IgD-negative memory B cell (primary cell): ENCODE measurements around the gene SOSTDC1. TPM values are rescaled to one million over a fixed set of nuclear protein-coding genes. Genes with fewer than 3 reads are reported as not detected.

Experiments
- H3K27ac Mint-ChIP-seq, 3 donors: one replicate each; pipeline ENCODE4 v1.8.0; 2020 to 2022; ENCODE audit warnings: mild to moderate bottlenecking in 3 of 3, mixed read lengths in 3 of 3, moderate library complexity in 1 of 3
- H3K27me3 Mint-ChIP-seq: one replicate; pipeline ENCODE4 v1.8.0; 2021; ENCODE audit warnings: mixed read lengths
- H3K36me3 Mint-ChIP-seq: one replicate; pipeline ENCODE4 v1.8.0; 2020; ENCODE audit warnings: mild to moderate bottlenecking, mixed read lengths
- H3K4me1 Mint-ChIP-seq, 3 donors: one replicate each; pipeline ENCODE4 v1.8.0; 2020 to 2022; ENCODE audit warnings: mixed read lengths in 3 of 3, mild to moderate bottlenecking in 1 of 3
- H3K4me3 Mint-ChIP-seq, 4 donors: one replicate each; pipeline ENCODE4 v1.8.0; 2020 to 2022; ENCODE audit warnings: mild to moderate bottlenecking in 4 of 4, mixed read lengths in 4 of 4, moderate library complexity in 3 of 4
- H3K9me3 Mint-ChIP-seq, 3 donors: one replicate each; pipeline ENCODE4 v1.8.0; 2020 to 2021; ENCODE audit warnings: mixed read lengths in 3 of 3, mild to moderate bottlenecking in 1 of 3
- polyA plus RNA-seq: library from polyadenylated mRNA; unstranded; fragments of 300-500 nt; fragmentation: Illumina TruSeq; gene quantifications from one replicate; pipeline ENCODE4 v1.2.3, GENCODE V29; 2021

Gene SOSTDC1
- polyA plus RNA-seq, 1 donor from 2014 or later: not detected

GRCh38 chr7:16436306-16436705 is 29.2 kb downstream of the SOSTDC1 start:
- H3K27me3 Mint-ChIP-seq: no peaks in the 10 kb centered on the region
- no peaks in the 10 kb centered on the region for H3K36me3 Mint-ChIP-seq
- peaks cover 0 to 4% (median 3%) of the 10 kb centered on the region in 3 donors for H3K4me1 Mint-ChIP-seq
- H3K27ac Mint-ChIP-seq: no peak overlapping the region
- peaks cover 0 to 2% (median 0%) of the 10 kb centered on the region in 3 donors for H3K9me3 Mint-ChIP-seq
- H3K4me3 Mint-ChIP-seq: no peak overlapping the region

DNA sequence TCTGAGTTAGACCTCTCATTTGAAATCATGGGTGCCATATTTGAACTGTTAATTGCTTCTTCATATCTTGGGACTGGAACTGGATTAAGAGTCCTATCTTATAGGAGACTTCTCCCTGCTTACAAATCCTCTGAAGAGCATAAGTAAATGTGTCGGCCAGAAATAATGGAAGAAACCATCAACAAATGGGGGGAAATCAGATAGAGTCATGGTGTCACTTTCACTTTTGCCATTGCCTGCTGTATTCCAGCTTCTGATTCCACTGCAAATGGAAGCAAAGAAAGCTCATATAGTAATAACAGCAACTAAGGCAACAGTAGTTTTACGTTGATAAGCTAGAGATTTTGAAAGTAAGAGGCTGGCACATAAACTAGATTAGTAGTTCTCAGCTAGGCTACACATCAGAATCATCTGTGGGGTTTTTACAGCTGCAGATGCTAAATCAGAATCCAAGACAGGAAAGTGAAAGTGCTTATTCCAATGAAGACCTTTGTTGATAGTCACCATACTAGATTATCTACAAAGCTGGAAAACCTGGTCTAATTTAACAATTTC is 31.9 kb downstream of the SOSTDC1 start:
- H3K4me3 Mint-ChIP-seq: no peak overlapping the region
- H3K4me1 Mint-ChIP-seq: peaks cover 0 to 4% (median 3%) of the 10 kb centered on the region in 3 donors
- H3K9me3 Mint-ChIP-seq: peaks cover 0 to 2% (median 0%) of the 10 kb centered on the region in 3 donors
- no peaks in the 10 kb centered on the region for H3K36me3 Mint-ChIP-seq
- no peaks in the 10 kb centered on the region for H3K27me3 Mint-ChIP-seq
- no peak overlapping the region for H3K27ac Mint-ChIP-seq

DNA sequence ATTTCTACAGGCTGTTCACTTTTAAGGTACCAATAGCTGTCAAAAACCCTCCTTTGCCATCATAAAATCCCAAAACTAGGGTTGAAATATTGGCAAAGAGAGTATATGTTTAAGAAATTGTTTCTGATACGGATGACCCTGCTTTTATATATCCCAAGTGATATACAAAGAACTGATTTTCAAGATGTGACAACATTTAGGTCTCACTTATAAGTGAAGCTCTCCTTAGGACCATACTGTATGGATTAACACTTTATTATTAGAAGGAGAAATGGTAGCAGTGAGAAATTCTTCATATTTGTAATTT is 33.2 kb downstream of the SOSTDC1 start:
- H3K27ac Mint-ChIP-seq: no peak overlapping the region
- H3K36me3 Mint-ChIP-seq: no peaks in the 10 kb centered on the region
- H3K27me3 Mint-ChIP-seq: no peaks in the 10 kb centered on the region
- peaks cover 0 to 4% (median 3%) of the 10 kb centered on the region in 3 donors for H3K4me1 Mint-ChIP-seq
- no peak overlapping the region for H3K4me3 Mint-ChIP-seq
- no peaks in the 10 kb centered on the region for H3K9me3 Mint-ChIP-seq

GRCh38 chr7:16431646-16432424 is 33.7 kb downstream of the SOSTDC1 start:
- Mint-ChIP-seq H3K27me3 (no peaks in the 10 kb centered on the region), H3K4me1 (peaks cover 0 to 4% (median 3%) of the 10 kb centered on the region in 3 donors), H3K36me3 (no peaks in the 10 kb centered on the region), H3K9me3 (no peaks in the 10 kb centered on the region), H3K27ac (peak overlapping the region in 1 of 3 donors; percentile 57), H3K4me3 (no peak overlapping the region)

GRCh38 chr7:16430133-16430532 is 35.4 kb downstream of the SOSTDC1 start:
- Mint-ChIP-seq H3K4me1 (peaks cover 0 to 4% (median 3%) of the 10 kb centered on the region in 3 donors), H3K4me3 (no peak overlapping the region), H3K9me3 (no peaks in the 10 kb centered on the region), H3K27ac (no peak overlapping the region), H3K36me3 (no peaks in the 10 kb centered on the region), H3K27me3 (no peaks in the 10 kb centered on the region)

DNA sequence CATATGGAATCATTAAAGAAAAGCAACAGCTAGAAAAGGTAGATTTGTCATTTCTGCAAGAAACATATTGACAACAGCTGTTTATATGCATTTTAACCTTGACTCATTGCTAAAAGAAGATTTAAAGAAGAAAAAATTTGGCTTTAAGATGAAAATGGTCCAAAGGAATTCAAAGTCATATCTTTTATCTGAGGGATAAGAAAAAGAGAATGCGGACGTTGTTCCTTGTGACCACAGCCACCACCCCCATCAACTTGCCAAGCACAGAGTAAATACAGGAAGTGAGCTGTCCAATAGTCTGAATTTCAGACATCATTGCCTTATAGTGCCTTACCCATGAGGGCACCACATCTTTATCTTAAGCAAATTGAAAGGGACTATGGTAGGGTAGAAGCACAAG is 36.9 kb downstream of the SOSTDC1 start:
- H3K4me3 Mint-ChIP-seq: no peak overlapping the region
- peaks cover 0 to 3% (median 3%) of the 10 kb centered on the region in 3 donors for H3K4me1 Mint-ChIP-seq
- no peak overlapping the region for H3K27ac Mint-ChIP-seq
- H3K27me3 Mint-ChIP-seq: no peaks in the 10 kb centered on the region
- no peaks in the 10 kb centered on the region for H3K36me3 Mint-ChIP-seq
- H3K9me3 Mint-ChIP-seq: no peaks in the 10 kb centered on the region

DNA sequence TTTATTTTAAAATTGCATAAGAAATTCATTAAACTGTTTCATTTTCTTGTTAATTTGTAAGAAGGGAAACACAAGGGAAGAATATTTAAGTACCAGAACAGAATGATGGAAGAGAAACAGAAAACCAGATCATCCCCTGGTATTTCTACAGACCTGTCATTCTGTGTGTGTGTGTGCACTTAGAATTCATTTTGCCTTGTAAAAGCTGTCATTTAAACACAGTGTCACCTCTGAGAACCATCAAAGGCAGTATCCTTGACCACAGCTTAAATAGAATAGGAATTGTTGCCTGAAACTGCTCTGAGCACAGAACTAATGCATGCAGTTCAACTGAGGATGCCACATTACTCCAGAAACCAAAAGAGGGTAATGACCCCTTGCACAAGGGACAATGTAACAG is 37.4 kb downstream of the SOSTDC1 start:
- no peaks in the 10 kb centered on the region for H3K36me3 Mint-ChIP-seq
- H3K4me3 Mint-ChIP-seq: no peak overlapping the region
- H3K27me3 Mint-ChIP-seq: no peaks in the 10 kb centered on the region

GRCh38 chr7:16423761-16424160 is 41.8 kb downstream of the SOSTDC1 start:
- no peaks in the 10 kb centered on the region for H3K9me3 Mint-ChIP-seq
- peaks cover 6 to 17% (median 10%) of the 10 kb centered on the region in 3 donors for H3K4me1 Mint-ChIP-seq
- no peaks in the 10 kb centered on the region for H3K36me3 Mint-ChIP-seq
- H3K4me3 Mint-ChIP-seq: peak overlapping the region in 1 of 4 donors; percentile 13
- H3K27ac Mint-ChIP-seq: no peak overlapping the region
- H3K27me3 Mint-ChIP-seq: no peaks in the 10 kb centered on the region

More for the DNA sequence above, 37.4 kb downstream of the SOSTDC1 start:
- Mint-ChIP-seq H3K27ac (no peak overlapping the region), H3K9me3 (no peaks in the 10 kb centered on the region), H3K4me1 (no peaks in the 10 kb centered on the region)

- Mint-ChIP-seq H3K4me1 (peaks cover 6 to 17% (median 10%) of the 10 kb centered on the region in 3 donors), H3K27me3 (no peaks in the 10 kb centered on the region), H3K4me3 (peak overlapping the region in 1 of 4 donors; percentile 46)
Observed at GRCh38 chr7:16422917-16423316, 42.6 kb downstream of the SOSTDC1 start.

GRCh38 chr7:16422103-16422435 is 43.5 kb downstream of the SOSTDC1 start:
- Mint-ChIP-seq H3K36me3 (no peaks in the 10 kb centered on the region), H3K27me3 (no peaks in the 10 kb centered on the region), H3K27ac (peak overlapping the region in 2 of 3 donors; percentile 34 to 70), H3K4me3 (peak overlapping the region; percentile 71 to 82 (median 79)), H3K9me3 (no peaks in the 10 kb centered on the region), H3K4me1 (peaks cover 8 to 17% (median 11%) of the 10 kb centered on the region in 3 donors)

More at GRCh38 chr7:16422917-16423316, 42.6 kb downstream of the SOSTDC1 start:
- Mint-ChIP-seq H3K27ac (no peak overlapping the region), H3K36me3 (no peaks in the 10 kb centered on the region), H3K9me3 (no peaks in the 10 kb centered on the region)

- H3K36me3 Mint-ChIP-seq: no peaks in the 10 kb centered on the region
- peak within 1 kb of the TSS; percentile 58 to 100 (median 97) for H3K27ac Mint-ChIP-seq
- H3K4me1 Mint-ChIP-seq: peaks cover 12 to 20% (median 15%) of the 10 kb centered on the region in 3 donors
- no peaks in the 10 kb centered on the region for H3K9me3 Mint-ChIP-seq
- H3K27me3 Mint-ChIP-seq: no peaks in the 10 kb centered on the region
- peak within 1 kb of the TSS; percentile 80 to 99 (median 96) for H3K4me3 Mint-ChIP-seq
Observed at GRCh38 chr7:16421333-16422102, 44.0 kb downstream of the SOSTDC1 start, which contains the start of gene CRPPA. TSS of gene CRPPA (minus strand) at chr7:16421538. CDS start at chr7:16421322, 216 bp downstream.

DNA sequence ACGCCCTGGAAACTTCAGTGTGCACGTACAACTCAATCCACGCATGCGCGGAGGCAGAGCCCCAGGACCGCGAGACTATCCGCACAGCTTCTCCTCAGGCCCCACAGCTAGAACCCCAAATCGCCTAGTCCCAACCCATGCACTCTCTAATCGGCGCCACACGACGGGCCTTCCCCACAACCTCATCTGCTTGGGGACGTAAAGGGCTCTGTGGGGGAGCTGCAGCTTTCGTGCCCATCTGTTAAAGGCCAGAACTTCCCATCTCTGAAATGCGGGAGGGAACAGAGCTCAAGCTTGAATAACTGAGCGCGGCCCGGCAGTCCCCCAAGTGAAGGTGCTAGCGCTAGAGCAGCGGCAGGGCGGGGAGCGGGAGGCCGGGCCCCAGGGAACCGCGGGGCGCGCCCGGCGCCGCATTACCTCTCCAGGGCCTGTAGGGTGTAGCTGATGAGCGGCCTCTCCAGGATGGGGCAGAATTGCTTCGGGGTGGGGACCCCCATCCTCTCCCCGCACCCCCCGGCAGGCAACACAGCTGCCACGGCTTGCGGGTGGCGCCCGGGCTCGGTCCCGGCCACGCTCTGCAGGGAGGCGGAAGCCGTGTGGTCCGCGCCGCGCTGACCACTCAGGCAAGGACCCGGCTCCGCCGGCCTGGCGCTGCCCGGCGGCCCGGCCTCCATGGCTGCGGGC is 44.7 kb downstream of the SOSTDC1 start:
- peaks cover 12 to 20% (median 15%) of the 10 kb centered on the region in 3 donors for H3K4me1 Mint-ChIP-seq
- no peaks in the 10 kb centered on the region for H3K27me3 Mint-ChIP-seq
- peak overlapping the region; percentile 75 to 99 (median 96) for H3K4me3 Mint-ChIP-seq
- H3K27ac Mint-ChIP-seq: peak overlapping the region; percentile 58 to 100 (median 97)
- no peaks in the 10 kb centered on the region for H3K9me3 Mint-ChIP-seq
- no peaks in the 10 kb centered on the region for H3K36me3 Mint-ChIP-seq

DNA sequence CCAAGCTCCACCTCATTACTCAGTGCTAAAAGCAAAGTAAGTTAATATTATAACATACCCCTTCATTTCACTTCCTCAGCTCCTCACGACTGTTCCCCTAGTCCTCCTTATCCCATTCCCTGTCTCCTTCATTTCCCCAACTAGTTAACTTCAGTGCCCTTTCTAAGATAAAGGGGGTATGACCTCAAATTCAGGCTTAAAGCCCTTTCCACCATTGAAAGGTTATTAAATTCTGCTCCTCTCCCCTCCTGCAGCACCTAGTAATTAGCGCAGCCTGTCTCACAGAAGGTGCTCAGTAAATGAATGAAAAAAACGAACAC is 45.2 kb downstream of the SOSTDC1 start:
- Mint-ChIP-seq H3K36me3 (no peaks in the 10 kb centered on the region), H3K9me3 (no peaks in the 10 kb centered on the region), H3K27ac (peak overlapping the region; percentile 58 to 100 (median 97)), H3K4me3 (peak overlapping the region; percentile 75 to 99 (median 96)), H3K4me1 (peaks cover 12 to 20% (median 15%) of the 10 kb centered on the region in 3 donors), H3K27me3 (no peaks in the 10 kb centered on the region)

DNA sequence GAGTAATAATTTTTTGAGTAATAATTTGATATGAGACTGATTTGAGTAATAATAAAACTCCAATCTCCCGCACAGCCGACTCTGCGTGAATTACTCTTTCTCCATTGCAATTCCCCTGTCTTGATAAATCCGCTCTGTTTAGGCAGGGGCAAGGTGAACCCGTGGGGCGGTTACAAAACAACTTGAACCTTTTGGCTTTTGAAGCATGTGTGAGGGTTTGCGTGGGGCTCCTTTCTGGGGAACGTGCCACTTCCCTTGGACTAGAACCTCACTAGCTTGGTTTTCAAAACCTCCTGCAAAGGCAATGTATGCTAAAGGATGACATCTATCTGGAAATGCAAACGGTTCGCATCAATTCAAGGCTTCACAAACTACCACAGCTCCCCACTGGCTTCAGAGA is 45.7 kb downstream of the SOSTDC1 start:
- no peaks in the 10 kb centered on the region for H3K36me3 Mint-ChIP-seq
- H3K9me3 Mint-ChIP-seq: no peaks in the 10 kb centered on the region
- H3K27me3 Mint-ChIP-seq: no peaks in the 10 kb centered on the region
- H3K4me3 Mint-ChIP-seq: peak overlapping the region; percentile 47 to 99 (median 96)
- H3K4me1 Mint-ChIP-seq: peaks cover 12 to 20% (median 15%) of the 10 kb centered on the region in 3 donors
- H3K27ac Mint-ChIP-seq: no peak overlapping the region

DNA sequence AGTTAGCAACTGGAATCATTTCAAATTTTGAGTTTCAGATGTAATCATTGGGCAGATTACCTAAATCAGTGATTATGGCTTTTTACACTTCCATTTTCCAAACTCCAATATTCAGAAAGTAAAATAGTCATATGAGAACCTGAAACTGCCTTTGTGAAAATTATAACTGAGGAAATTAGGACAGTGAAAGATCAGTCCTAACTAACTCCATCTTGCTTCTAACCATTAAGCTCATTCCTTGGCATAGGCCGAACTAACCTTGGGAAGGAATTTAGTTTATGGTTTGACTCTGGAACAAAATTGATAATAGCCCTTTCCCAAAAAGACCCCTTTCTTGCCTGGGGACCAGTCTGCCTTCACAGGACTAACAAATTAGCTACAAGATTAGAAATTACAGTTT is 46.4 kb downstream of the SOSTDC1 start:
- H3K4me1 Mint-ChIP-seq: peaks cover 12 to 20% (median 15%) of the 10 kb centered on the region in 3 donors
- H3K36me3 Mint-ChIP-seq: no peaks in the 10 kb centered on the region
- no peak overlapping the region for H3K27ac Mint-ChIP-seq
- peak overlapping the region in 2 of 4 donors; percentile 18 to 47 for H3K4me3 Mint-ChIP-seq
- no peaks in the 10 kb centered on the region for H3K27me3 Mint-ChIP-seq
- H3K9me3 Mint-ChIP-seq: no peaks in the 10 kb centered on the region
